ENCODE data around the gene BOC. TPM values are rescaled to one million over a fixed set of nuclear protein-coding genes. Genes with fewer than 3 reads are reported as not detected.

BOC gene
- total RNA-seq, 2 donors from 2014 or later = 1.9 to 9.8 TPM

DNA sequence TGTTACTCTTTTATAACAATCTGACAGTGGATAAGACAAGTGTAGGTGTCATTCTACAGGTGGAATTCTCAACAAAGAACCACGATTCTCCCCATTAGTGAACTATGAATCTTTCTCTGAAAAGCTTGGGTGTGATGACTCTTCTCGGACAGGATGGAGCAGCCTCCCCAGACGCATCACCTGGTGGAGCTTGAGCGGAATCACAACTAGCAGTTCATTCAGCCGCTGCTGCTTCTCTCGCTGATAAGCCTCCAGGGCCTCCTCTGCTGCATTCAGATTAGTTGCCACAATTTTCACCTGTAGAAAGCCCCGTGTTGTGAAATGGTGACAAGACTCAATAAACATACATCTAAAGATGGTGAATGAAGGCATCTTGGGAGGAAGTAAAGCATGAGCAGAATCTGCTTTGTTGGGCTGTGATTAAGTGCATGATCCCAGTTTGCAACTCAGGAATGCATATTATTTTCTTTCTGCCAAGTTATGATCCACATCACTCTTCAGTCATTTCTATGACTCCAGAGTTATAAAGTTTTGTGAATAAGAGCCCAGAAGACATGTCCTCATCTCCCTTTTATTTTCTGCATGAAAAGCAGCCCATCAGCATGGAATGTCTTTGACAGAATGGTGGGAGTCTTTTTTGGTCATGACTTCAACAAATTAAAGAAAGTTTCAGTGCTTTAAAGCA lies 93.6 kb downstream of the BOC start:
- no peaks in the 10 kb centered on the region for H3K9me3 ChIP-seq
- no peak overlapping the region for H3K27ac ChIP-seq
- intact Hi-C loops (cut with DNase I) = no loop called here
- H3K36me3 ChIP-seq = no peaks in the 10 kb centered on the region
- no peak for DNase-seq
- no peaks in the 10 kb centered on the region for H3K4me1 ChIP-seq
- no peak overlapping the region for H3K9ac ChIP-seq (ENCODE audit: low read depth in 2 of 2, low read length in 2 of 2)
- no peak overlapping the region for H3K4me3 ChIP-seq
- H3K27me3 ChIP-seq = no peaks in the 10 kb centered on the region
- TF ChIP-seq, protein P1, sequence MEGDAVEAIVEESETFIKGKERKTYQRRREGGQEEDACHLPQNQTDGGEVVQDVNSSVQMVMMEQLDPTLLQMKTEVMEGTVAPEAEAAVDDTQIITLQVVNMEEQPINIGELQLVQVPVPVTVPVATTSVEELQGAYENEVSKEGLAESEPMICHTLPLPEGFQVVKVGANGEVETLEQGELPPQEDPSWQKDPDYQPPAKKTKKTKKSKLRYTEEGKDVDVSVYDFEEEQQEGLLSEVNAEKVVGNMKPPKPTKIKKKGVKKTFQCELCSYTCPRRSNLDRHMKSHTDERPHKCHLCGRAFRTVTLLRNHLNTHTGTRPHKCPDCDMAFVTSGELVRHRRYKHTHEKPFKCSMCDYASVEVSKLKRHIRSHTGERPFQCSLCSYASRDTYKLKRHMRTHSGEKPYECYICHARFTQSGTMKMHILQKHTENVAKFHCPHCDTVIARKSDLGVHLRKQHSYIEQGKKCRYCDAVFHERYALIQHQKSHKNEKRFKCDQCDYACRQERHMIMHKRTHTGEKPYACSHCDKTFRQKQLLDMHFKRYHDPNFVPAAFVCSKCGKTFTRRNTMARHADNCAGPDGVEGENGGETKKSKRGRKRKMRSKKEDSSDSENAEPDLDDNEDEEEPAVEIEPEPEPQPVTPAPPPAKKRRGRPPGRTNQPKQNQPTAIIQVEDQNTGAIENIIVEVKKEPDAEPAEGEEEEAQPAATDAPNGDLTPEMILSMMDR (IDR thresholded peaks at IDR 0.05) = no peak

DNA sequence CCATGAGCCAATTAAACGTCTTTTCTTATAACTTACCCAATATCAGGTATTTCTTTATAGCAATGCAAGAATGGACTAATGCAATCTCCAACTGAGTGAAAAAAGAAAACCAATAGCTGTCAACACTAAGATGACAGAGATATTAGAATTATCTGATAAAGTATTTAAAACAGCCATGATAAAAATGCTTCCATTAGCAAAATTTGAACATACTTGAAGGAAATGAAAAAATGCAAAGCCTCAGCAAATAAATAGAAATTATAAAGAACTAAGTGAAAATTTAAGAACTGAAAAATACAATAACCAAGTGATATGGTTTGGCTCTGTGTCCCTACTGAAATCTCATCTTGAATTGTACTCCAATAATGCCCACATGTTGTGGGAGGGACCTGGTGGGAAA lies 99.6 kb downstream of the BOC start:
- no peaks in the 10 kb centered on the region for H3K27me3 ChIP-seq
- H3K36me3 ChIP-seq = no peaks in the 10 kb centered on the region
- H3K4me1 ChIP-seq = no peaks in the 10 kb centered on the region
- TF ChIP-seq, protein P1 (IDR thresholded peaks at IDR 0.05) = no peak
- intact Hi-C loops (cut with DNase I) = no loop called here
- no peak for DNase-seq
- no peaks in the 10 kb centered on the region for H3K9me3 ChIP-seq
- no peak overlapping the region for H3K4me3 ChIP-seq
- no peak overlapping the region for H3K9ac ChIP-seq (ENCODE audit: low read depth in 2 of 2, low read length in 2 of 2)
- H3K27ac ChIP-seq = no peak overlapping the region

DNA sequence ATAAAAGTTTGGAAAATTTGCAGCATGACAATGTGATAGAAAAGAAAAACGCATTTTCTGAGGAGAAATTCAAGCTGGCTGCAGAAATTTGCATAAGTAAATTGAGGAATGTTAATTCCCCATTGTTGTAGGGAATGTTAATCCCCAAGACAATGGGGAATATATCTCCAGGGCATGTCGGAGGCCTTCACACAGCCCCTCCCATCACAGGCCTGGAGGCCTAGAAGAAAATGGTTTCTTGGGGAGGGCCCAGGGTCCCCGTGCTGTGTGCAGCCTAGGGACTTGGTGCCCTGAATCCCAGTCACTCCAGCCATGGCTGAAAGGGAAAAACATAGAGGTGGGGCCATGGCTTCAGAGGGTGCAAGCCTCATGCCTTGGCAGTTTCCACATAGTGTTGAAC lies 101.1 kb downstream of the BOC start:
- DNase-seq = no peak
- Histone ChIP-seq H3K27me3 (no peaks in the 10 kb centered on the region), H3K9ac (ENCODE audit: low read depth in 2 of 2, low read length in 2 of 2) (no peak overlapping the region), H3K9me3 (no peaks in the 10 kb centered on the region), H3K36me3 (no peaks in the 10 kb centered on the region), H3K4me1 (no peaks in the 10 kb centered on the region), H3K4me3 (no peak overlapping the region), H3K27ac (no peak overlapping the region)
- TF ChIP-seq, protein P1 (IDR thresholded peaks at IDR 0.05) = no peak
- intact Hi-C loops (cut with DNase I) = no loop called here

DNA sequence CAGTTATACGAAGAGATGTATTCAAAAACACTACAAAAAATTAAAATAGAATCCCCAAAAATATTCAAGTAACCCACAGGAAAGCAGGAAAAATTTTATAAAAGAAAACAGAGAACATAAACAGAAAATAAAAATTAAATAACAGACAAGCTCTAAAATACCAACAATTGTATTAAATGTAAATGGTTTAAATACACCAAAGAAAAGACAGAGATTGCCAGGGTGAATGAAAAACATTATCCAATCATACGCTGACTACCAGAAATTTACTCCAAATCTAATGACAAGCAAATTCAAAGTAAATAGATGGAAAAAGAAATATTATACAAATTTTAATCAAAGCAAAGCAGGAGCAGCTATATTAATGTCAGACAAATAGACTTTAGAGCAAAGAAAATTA lies 103.6 kb downstream of the BOC start:
- TF ChIP-seq, protein P1 (IDR thresholded peaks at IDR 0.05) = no peak
- DNase-seq = no peak
- H3K27me3 ChIP-seq = no peaks in the 10 kb centered on the region
- no peak overlapping the region for H3K9ac ChIP-seq (ENCODE audit: low read depth in 2 of 2, low read length in 2 of 2)
- no peak overlapping the region for H3K27ac ChIP-seq
- no peaks in the 10 kb centered on the region for H3K36me3 ChIP-seq
- intact Hi-C loops (cut with DNase I) = no loop called here
- H3K4me3 ChIP-seq = no peak overlapping the region
- no peaks in the 10 kb centered on the region for H3K4me1 ChIP-seq
- H3K9me3 ChIP-seq = no peaks in the 10 kb centered on the region

DNA sequence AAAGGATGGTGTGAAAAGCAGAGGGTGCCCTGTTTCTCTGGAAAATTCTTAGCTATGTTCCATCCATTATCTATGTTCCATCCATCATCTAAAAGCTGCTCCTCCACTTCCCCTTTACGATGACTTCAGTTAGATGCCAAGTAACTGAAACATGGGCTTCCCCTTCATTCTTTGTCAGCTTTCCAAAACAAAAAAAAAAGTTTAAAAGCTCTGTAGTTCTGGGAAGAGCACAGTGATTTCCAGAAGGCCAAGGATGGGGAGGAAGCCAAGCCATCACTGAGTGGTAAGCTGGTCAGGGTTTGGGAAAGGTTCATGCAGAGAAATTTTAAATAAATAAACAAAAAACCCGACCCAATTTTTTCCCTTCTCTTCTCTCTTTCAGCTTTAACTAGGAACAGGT lies 118.4 kb downstream of the BOC start:
- TF ChIP-seq, protein P1 (IDR thresholded peaks at IDR 0.05) = no peak

More for the DNA sequence above, 118.4 kb downstream of the BOC start:
- intact Hi-C loops (cut with DNase I) = no loop called here
- no peak for DNase-seq
- H3K9ac ChIP-seq (ENCODE audit: low read depth in 2 of 2, low read length in 2 of 2) = no peak overlapping the region
- H3K4me1 ChIP-seq = no peaks in the 10 kb centered on the region
- no peaks in the 10 kb centered on the region for H3K9me3 ChIP-seq
- H3K27ac ChIP-seq = no peak overlapping the region
- no peaks in the 10 kb centered on the region for H3K36me3 ChIP-seq
- no peak overlapping the region for H3K4me3 ChIP-seq
- H3K27me3 ChIP-seq = no peaks in the 10 kb centered on the region

Measured in colonic mucosa (tissue), 4 donors.